Esophagus squamous epithelium (tissue), 4 donors: ENCODE data around the gene GTPBP2.

ENCODE experiments used
- CTCF ChIP-seq, 6 experiments: fragments of 450-650 bp in 4 of 6; fragments of 200-600 bp in 2 of 6; sonication (generic) in 2 of 6; IDR thresholded peaks; one replicate each; pipeline ENCODE4 v1.5.1; 2016 to 2019; ENCODE audit warnings: antibody characterized with exemption in 6 of 6, mild to moderate bottlenecking in 4 of 6, moderate library complexity in 4 of 6
- POLR2A ChIP-seq, 4 donors: fragments of 450-650 bp; IDR thresholded peaks; one replicate each; pipeline ENCODE4 v1.6.1; 2017; ENCODE audit warnings: antibody characterized with exemption in 4 of 4, mild to moderate bottlenecking in 4 of 4, moderate library complexity in 3 of 4

GRCh38 chr6:43678341-43678740 is 49.3 kb upstream of the GTPBP2 start:
- TF ChIP-seq CTCF (IDR thresholded peaks at IDR 0.05): no peak
- TF ChIP-seq POLR2A (IDR thresholded peaks at IDR 0.05): no peak
